ENCODE results near the gene PLEKHA4. TPM values are rescaled to one million over a fixed set of nuclear protein-coding genes. Genes with fewer than 3 reads are reported as not detected.

The PLEKHA4 gene
- total and polyA plus RNA-seq, 2 of the 13 experiments (the other 11 are each of a cell fraction or from before 2014, with no cell fraction given) = 4.8 to 6.0 TPM

DNA sequence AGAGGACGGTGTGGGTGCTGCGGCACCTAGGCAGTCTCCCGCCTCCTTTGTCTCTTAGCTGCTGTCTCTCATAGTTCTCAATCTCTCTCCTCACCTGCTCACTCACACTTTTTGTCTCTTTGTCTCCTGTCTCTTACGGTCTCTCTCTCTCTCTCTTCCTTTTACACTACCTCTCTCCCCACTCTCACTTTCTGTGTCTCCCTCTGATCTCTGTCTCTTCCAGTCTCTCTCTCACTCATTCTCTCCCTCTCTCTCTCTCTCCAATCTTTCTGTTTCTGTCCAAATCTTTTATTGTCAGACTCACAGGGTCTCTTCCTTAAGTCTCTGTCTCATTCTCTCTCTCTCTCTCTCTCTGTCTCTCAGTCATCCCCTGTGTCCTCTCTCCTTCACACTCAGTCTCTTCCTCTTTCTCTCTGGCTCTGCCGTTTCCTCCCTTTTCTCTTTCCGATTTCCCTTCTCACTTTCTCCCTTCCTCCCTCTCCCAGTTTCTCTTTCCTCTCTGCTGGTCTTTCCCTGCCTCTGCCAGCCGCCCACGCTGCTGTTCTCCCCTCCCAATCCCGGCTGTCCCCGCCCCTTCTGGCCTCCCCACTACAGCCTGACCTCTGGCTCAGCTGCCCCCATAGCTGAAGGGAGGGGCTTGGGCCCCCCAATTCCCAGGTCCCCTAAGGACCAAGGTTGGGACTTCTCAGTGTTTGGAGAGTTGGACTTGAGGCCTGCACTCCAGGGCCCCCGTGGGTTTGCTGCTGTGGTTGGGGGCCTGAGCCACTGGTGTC, at the start of gene PLEKHA4 (continued):
- TF ChIP-seq, protein P1, sequence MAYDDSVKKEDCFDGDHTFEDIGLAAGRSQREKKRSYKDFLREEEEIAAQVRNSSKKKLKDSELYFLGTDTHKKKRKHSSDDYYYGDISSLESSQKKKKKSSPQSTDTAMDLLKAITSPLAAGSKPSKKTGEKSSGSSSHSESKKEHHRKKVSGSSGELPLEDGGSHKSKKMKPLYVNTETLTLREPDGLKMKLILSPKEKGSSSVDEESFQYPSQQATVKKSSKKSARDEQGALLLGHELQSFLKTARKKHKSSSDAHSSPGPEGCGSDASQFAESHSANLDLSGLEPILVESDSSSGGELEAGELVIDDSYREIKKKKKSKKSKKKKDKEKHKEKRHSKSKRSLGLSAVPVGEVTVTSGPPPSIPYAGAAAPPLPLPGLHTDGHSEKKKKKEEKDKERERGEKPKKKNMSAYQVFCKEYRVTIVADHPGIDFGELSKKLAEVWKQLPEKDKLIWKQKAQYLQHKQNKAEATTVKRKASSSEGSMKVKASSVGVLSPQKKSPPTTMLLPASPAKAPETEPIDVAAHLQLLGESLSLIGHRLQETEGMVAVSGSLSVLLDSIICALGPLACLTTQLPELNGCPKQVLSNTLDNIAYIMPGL (CRISPR knock-in tag; IDR thresholded peaks at IDR 0.05; ENCODE audit: borderline replicate concordance in 1 of 2, low read depth in 1 of 2) = no peak
- TF ChIP-seq, protein P2, sequence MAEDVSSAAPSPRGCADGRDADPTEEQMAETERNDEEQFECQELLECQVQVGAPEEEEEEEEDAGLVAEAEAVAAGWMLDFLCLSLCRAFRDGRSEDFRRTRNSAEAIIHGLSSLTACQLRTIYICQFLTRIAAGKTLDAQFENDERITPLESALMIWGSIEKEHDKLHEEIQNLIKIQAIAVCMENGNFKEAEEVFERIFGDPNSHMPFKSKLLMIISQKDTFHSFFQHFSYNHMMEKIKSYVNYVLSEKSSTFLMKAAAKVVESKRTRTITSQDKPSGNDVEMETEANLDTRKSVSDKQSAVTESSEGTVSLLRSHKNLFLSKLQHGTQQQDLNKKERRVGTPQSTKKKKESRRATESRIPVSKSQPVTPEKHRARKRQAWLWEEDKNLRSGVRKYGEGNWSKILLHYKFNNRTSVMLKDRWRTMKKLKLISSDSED (CRISPR knock-in tag; IDR thresholded peaks at IDR 0.05) = no peak
- TF ChIP-seq ZSCAN22 (CRISPR knock-in tag; IDR thresholded peaks at IDR 0.05) (no peak), KDM2A (CRISPR knock-in tag; IDR thresholded peaks at IDR 0.05; ENCODE audit: borderline replicate concordance, low read depth) (peak; percentile 21; the same call in 1 of the 2 replicates), ZKSCAN5 (CRISPR knock-in tag; IDR thresholded peaks at IDR 0.05) (no peak), JDP2 (CRISPR knock-in tag; IDR thresholded peaks at IDR 0.05; ENCODE audit: borderline replicate concordance) (no peak), PITX1 (CRISPR knock-in tag; IDR thresholded peaks at IDR 0.05) (peak; percentile 18; the same call in 1 of the 2 replicates), EP300 (IDR thresholded peaks at IDR 0.05; ENCODE audit: low read depth in 2 of 2, low read length in 2 of 2) (no peak), EP300 (CRISPR knock-in tag; IDR thresholded peaks at IDR 0.05; ENCODE audit: borderline replicate concordance) (no peak), SIX1 (CRISPR knock-in tag; IDR thresholded peaks at IDR 0.05; ENCODE audit: borderline replicate concordance) (no peak), EZH2 (conservative IDR thresholded peaks at IDR 0.05; ENCODE audit: low read depth, low read length) (no peak), GFI1 (CRISPR knock-in tag; IDR thresholded peaks at IDR 0.05; ENCODE audit: borderline replicate concordance) (no peak), RFXAP (CRISPR knock-in tag; IDR thresholded peaks at IDR 0.05; ENCODE audit: borderline replicate concordance) (no peak), ELF1 (CRISPR knock-in tag; IDR thresholded peaks at IDR 0.05) (no peak), PAX8 (CRISPR knock-in tag; IDR thresholded peaks at IDR 0.05; ENCODE audit: borderline replicate concordance) (no peak), ATF1 (CRISPR knock-in tag; IDR thresholded peaks at IDR 0.05) (no peak), FLYWCH1 (CRISPR knock-in tag; IDR thresholded peaks at IDR 0.05) (no peak), HMG20B (CRISPR knock-in tag; conservative IDR thresholded peaks at IDR 0.05) (no peak), TRIM24 (CRISPR knock-in tag; IDR thresholded peaks at IDR 0.05) (no peak), PHF8 (CRISPR knock-in tag; IDR thresholded peaks at IDR 0.05) (peak; percentile 43; the same call in 1 of the 2 replicates)
- TF ChIP-seq, protein P3, sequence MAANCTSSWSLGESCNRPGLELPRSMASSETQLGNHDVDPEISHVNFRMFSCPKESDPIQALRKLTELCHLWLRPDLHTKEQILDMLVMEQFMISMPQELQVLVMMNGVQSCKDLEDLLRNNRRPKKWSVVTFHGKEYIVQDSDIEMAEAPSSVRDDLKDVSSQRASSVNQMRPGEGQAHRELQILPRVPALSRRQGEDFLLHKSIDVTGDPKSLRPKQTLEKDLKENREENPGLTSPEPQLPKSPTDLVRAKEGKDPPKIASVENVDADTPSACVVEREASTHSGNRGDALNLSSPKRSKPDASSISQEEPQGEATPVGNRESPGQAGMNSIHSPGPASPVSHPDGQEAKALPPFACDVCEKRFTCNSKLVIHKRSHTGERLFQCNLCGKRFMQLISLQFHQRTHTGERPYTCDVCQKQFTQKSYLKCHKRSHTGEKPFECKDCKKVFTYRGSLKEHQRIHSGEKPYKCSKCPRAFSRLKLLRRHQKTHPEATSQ (CRISPR knock-in tag; IDR thresholded peaks at IDR 0.05; ENCODE audit: borderline replicate concordance) = no peak
- TF ChIP-seq, protein P4, sequence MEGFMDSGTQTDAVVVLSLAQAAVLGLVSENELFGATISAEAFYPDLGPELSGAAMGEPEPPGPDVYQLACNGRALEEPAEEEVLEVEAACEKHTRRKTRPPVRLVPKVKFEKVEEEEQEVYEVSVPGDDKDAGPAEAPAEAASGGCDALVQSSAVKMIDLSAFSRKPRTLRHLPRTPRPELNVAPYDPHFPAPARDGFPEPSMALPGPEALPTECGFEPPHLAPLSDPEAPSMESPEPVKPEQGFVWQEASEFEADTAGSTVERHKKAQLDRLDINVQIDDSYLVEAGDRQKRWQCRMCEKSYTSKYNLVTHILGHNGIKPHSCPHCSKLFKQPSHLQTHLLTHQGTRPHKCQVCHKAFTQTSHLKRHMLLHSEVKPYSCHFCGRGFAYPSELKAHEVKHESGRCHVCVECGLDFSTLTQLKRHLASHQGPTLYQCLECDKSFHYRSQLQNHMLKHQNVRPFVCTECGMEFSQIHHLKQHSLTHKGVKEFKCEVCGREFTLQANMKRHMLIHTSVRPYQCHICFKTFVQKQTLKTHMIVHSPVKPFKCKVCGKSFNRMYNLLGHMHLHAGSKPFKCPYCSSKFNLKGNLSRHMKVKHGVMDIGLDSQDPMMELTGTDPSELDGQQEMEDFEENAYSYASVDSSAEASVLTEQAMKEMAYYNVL (CRISPR knock-in tag; IDR thresholded peaks at IDR 0.05; ENCODE audit: borderline replicate concordance) = peak; percentile 90; the same call in 1 of the 2 replicates
- TF ChIP-seq, protein P5, sequence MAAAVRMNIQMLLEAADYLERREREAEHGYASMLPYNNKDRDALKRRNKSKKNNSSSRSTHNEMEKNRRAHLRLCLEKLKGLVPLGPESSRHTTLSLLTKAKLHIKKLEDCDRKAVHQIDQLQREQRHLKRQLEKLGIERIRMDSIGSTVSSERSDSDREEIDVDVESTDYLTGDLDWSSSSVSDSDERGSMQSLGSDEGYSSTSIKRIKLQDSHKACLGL (CRISPR knock-in tag; IDR thresholded peaks at IDR 0.05) = no peak
